ENCODE measurements around the gene RNF183.
"Not testable (repeated sequence)": the region's sequence is repeated elsewhere in the genome, so short reads cannot be mapped to it uniquely, and the experiment has no call there.

RNF183 gene

DNA sequence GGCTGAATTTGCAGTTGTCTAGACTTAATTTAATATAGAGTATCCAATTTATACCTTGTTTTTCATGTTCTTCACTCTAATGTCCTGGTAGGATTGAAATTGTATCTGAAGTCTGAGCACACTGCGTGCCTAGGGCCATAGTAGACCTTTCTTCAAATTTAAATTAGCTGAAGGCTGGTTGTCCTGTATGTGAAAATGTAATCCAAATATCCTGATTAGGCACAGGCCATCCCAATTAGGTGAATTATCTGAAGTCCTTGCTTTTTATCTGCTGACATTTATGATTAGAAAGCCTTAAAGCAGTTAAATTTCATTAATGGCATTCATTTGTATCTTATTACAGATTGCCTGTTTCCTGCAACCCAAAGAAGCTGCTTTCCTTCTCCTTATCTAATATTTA, 48.2 kb downstream of the RNF183 start:
- DNase-seq (ENCODE audit: low read depth) = no peak
- no peak overlapping the region for H3K4me3 ChIP-seq (replicated peaks; ENCODE audit: low read depth, low read length)
- TF ChIP-seq, protein P1, sequence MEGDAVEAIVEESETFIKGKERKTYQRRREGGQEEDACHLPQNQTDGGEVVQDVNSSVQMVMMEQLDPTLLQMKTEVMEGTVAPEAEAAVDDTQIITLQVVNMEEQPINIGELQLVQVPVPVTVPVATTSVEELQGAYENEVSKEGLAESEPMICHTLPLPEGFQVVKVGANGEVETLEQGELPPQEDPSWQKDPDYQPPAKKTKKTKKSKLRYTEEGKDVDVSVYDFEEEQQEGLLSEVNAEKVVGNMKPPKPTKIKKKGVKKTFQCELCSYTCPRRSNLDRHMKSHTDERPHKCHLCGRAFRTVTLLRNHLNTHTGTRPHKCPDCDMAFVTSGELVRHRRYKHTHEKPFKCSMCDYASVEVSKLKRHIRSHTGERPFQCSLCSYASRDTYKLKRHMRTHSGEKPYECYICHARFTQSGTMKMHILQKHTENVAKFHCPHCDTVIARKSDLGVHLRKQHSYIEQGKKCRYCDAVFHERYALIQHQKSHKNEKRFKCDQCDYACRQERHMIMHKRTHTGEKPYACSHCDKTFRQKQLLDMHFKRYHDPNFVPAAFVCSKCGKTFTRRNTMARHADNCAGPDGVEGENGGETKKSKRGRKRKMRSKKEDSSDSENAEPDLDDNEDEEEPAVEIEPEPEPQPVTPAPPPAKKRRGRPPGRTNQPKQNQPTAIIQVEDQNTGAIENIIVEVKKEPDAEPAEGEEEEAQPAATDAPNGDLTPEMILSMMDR (IDR thresholded peaks at IDR 0.05; ENCODE audit: low read length, missing control alignments) = no peak

DNA sequence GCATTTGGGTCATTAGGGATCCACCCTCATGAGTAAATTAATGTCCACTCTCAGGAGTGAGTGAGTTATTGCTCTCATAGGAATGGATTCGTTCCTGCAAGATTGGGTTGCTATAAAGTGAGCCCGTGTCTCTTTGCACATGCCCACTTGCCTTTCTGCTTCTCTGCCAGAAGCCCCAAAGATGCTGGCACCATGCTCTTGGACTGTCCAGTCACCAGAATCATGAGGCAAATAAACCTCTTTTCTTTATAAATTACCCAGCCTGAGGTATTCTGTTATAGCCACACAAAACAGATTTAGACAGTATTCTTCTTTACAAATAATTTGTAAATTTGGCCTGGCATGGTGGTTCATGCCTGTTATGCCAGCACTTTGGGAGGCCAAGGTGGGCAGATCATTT, 52.4 kb downstream of the RNF183 start:
- TF ChIP-seq, protein P1 (IDR thresholded peaks at IDR 0.05; ENCODE audit: low read length, missing control alignments) = no peak
- no peak overlapping the region for H3K4me3 ChIP-seq (replicated peaks; ENCODE audit: low read depth, low read length)
- no peak for DNase-seq (ENCODE audit: low read depth)

DNA sequence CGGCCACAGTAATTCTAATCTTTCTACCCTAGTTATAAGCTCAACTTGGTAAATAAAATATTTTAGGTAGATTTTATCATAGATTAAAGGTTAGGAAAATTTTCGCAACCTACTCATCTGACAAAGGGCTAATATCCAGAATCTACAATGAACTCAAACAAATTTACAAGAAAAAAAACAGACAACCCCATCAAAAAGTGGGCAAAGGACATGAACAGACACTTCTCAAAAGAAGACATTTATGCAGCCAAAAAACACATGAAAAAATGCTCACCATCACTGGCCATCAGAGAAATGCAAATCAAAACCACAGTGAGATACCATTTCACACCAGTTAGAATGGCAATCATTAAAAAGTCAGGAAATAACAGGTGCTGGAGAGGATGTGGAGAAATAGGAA, 53.5 kb downstream of the RNF183 start:
- not testable (repeated sequence) for H3K4me3 ChIP-seq (replicated peaks; ENCODE audit: low read depth, low read length); DNase-seq (ENCODE audit: low read depth)

DNA sequence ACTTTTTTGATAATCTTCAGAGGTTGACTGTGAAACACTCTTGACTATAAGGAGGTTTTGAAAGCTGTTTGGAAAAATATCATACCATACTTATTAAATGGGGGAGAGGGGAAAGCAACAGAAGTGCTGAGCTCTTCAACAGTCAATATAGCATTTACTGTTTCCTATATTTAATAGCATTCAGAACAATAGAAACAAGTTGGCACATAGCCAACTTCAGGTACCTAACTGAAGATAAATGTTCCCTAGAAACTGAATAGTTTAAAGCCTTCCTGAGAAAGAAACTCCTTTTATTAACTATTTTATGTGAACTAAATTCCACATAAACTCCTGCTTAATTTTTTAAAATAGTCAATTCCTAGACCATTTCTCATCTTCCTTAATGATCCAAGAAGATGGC, 55.5 kb downstream of the RNF183 start:
- H3K4me3 ChIP-seq (replicated peaks; ENCODE audit: low read depth, low read length) = no peak overlapping the region
- DNase-seq (ENCODE audit: low read depth) = no peak
- TF ChIP-seq, protein P1 (IDR thresholded peaks at IDR 0.05; ENCODE audit: low read length, missing control alignments) = no peak

Data from fibroblast of pulmonary artery (primary cell).